ENCODE results near the gene STK40.

DNA sequence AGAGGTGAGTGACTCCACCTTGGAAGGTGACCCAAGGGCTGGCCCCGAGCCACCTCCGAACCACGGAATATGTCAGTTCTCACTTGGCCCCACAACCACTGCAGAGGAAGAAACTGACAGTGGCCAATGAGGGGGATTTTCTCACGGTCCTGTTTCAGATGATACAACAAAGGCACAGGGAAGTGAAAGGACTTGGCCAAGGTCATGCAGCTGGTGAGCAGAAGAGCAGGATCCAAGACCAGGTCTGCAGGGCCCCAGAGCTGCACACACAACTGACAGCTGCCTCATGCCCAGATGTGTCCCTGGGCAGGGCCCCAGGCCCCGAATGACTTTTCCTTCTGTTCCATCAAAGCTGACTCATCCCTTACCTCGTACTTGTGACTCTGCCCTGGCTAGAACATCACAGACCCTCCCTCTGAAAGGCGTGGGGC lies 36.5 kb downstream of the STK40 start:
- TF ChIP-seq SPI1 (IDR thresholded peaks at IDR 0.05; ENCODE audit: low read depth, low read length) (peak; percentile 88), POLR2A (IDR thresholded peaks at IDR 0.05; ENCODE audit: low read depth, low read length) (no peak)

All from GM12891 (cell line).